ENCODE data around the gene PACS2. TPM values are rescaled to one million over a fixed set of nuclear protein-coding genes. Genes with fewer than 3 reads are reported as not detected.
A peak's percentile ranks its signal among the peaks of the same experiment; 100 is the strongest.

Gene PACS2
- total RNA-seq, 2 donors from 2014 or later: 80.4 to 125 TPM

DNA sequence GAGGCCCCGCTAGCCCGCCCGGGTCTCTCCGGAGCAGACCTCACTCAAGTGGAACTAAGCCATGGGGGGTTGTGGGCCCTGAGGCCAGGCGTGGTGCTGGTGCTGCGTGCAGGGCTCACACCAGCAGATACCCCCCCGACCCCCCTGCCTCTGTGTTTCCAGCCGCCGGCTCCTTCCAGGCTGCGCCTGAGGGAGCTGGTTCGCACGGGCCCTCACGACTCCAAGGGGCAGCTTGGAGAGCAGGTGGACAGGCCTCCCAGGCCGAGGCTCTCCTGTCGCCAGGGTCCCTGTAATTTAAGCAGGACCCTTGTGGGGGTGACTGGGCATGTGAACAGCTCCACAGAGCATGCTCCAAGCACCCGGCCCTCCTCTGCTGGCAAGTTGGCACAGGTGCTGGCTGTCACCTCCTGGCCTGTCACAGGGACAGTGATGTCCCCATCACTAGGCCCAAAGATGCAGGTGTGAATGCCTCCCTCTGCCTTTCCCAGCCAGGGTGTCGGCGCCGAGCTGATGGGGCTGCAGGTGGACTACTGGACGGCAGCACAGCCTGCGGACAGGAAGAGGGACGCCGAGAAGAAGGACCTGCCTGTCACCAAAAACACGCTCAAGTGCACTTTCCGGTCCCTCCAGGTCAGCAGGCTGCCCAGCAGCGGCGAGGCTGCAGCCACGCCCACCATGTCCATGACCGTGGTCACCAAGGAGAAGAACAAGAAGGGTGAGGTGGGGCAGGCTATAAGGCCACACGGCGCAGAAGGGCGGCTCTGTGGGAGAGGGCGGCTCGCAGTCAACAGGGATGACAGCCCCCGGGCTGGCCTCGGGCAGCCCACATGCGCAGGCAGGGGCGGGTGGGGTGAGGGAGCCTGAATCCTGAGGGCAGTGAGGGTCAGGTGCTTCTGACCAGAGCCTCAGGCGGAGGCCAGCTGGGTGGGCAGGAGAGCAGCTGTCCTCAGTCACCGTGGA lies 77.9 kb downstream of the PACS2 start:
- Histone ChIP-seq H3K4me3 (no peak overlapping the region), H3K27me3 (replicated peaks; ENCODE audit: insufficient read depth) (no peaks in the 10 kb centered on the region), H3K9me3 (no peaks in the 10 kb centered on the region), H3K36me3 (peaks cover 7% of the 10 kb centered on the region), H3K4me1 (ENCODE audit: control insufficient read depth in 1 of 2, low read depth in 2 of 2) (peaks cover 0 to under 1% of the 10 kb centered on the region in 2 donors), H3K27ac (no peak overlapping the region)
- DNase-seq (ENCODE audit: low spot score) (no peak), ATAC-seq (ENCODE audit: insufficient number of reproducible peaks, low FRiP score, low read depth) (no peak)
- TF ChIP-seq, protein P1, sequence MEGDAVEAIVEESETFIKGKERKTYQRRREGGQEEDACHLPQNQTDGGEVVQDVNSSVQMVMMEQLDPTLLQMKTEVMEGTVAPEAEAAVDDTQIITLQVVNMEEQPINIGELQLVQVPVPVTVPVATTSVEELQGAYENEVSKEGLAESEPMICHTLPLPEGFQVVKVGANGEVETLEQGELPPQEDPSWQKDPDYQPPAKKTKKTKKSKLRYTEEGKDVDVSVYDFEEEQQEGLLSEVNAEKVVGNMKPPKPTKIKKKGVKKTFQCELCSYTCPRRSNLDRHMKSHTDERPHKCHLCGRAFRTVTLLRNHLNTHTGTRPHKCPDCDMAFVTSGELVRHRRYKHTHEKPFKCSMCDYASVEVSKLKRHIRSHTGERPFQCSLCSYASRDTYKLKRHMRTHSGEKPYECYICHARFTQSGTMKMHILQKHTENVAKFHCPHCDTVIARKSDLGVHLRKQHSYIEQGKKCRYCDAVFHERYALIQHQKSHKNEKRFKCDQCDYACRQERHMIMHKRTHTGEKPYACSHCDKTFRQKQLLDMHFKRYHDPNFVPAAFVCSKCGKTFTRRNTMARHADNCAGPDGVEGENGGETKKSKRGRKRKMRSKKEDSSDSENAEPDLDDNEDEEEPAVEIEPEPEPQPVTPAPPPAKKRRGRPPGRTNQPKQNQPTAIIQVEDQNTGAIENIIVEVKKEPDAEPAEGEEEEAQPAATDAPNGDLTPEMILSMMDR (IDR thresholded peaks at IDR 0.05): no peak

DNA sequence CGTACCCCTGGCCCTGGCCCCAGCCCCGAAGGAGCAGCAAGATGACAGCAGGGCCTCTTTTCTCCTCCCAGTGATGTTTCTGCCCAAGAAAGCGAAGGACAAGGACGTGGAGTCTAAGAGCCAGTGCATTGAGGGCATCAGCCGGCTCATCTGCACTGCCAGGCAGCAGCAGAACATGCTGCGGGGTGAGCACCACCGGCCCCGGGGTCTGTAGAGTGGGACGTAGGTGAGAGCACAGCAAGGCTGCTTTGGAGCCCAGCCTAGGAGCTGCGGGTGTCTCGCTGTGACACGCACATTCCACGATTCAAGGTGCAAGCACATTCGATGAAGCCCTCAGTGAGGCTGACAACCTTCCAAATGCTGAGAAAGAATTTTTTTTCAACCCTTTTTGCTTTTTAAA lies 78.6 kb downstream of the PACS2 start:
- Histone ChIP-seq H3K27ac (no peak overlapping the region), H3K36me3 (peaks cover 7% of the 10 kb centered on the region), H3K9me3 (no peaks in the 10 kb centered on the region), H3K4me1 (ENCODE audit: control insufficient read depth in 1 of 2, low read depth in 2 of 2) (peaks cover 0 to 8% of the 10 kb centered on the region in 2 donors), H3K27me3 (replicated peaks; ENCODE audit: insufficient read depth) (no peaks in the 10 kb centered on the region), H3K4me3 (no peak overlapping the region)
- ATAC-seq (ENCODE audit: insufficient number of reproducible peaks, low FRiP score, low read depth) (no peak), DNase-seq (ENCODE audit: low spot score) (no peak)
- TF ChIP-seq, protein P1 (IDR thresholded peaks at IDR 0.05): no peak

DNA sequence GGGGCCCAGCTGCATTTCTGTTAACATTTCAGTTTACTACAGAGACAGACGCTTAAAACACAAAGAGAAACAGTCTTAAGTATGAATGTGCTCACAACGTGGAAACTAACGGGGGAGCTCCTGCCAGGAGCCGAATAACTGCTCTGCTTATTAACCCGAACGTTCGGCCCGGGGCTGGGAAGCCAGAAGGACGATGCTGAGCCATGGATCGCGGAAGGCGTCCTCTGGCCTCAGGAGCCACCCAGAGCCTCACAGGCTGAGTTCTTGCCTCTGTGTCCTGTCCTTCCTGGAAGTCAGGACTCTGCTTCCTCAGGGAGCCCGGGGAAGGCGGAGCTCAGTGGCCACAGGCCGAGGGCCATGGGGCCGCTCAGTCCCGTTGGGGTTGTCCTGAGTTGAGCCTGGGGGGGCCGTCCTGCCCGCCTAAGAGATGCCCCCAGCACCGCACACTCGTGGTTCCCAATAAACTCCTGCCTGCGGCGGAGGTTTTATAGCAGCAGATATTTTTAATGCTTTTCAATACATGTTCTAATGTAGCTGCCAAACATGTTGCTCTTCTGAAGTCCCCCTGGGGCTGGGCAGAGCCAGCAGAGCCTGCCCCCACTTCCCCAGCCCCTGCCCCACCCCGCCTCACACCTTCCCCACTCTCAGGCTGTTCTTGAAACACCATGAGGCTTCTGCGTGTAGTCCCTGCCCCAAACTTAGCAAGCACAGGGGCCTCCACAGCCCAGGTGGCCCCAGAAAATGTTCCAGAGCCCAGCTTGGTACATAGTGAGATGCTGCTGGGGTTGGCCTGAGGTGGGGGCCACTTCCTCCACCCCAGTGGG lies 80.4 kb downstream of the PACS2 start:
- ATAC-seq (ENCODE audit: insufficient number of reproducible peaks, low FRiP score, low read depth) (no peak), DNase-seq (ENCODE audit: low spot score) (no peak)
- Histone ChIP-seq H3K27me3 (replicated peaks; ENCODE audit: insufficient read depth) (no peaks in the 10 kb centered on the region), H3K27ac (no peak overlapping the region), H3K4me3 (no peak overlapping the region), H3K4me1 (ENCODE audit: control insufficient read depth in 1 of 2, low read depth in 2 of 2) (peaks cover 9 to 16% of the 10 kb centered on the region in 2 donors), H3K36me3 (peaks cover 7% of the 10 kb centered on the region), H3K9me3 (no peaks in the 10 kb centered on the region)
- TF ChIP-seq, protein P1 (IDR thresholded peaks at IDR 0.05): no peak

DNA sequence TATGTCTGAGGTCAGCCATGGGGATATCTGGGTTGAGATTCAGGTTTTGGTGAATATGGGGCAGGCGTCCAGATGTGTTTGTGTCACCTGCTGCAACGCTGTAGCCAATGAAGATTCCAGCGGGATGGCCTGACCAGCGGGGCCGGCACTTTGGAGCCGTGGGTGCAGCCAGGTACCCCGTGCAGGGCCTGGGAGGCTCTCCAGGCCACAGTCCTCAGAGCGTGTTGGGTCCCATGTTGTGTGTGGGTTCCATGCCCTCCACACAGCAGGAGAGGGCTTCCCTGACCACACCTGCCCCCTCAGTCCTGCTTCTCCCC lies 80.9 kb downstream of the PACS2 start:
- TF ChIP-seq, protein P1 (IDR thresholded peaks at IDR 0.05): no peak
- no peaks in the 10 kb centered on the region for H3K27me3 ChIP-seq (replicated peaks; ENCODE audit: insufficient read depth)
- no peaks in the 10 kb centered on the region for H3K9me3 ChIP-seq
- H3K36me3 ChIP-seq: peaks cover 6% of the 10 kb centered on the region
- H3K4me1 ChIP-seq (ENCODE audit: control insufficient read depth in 1 of 2, low read depth in 2 of 2): peaks cover 9 to 16% of the 10 kb centered on the region in 2 donors
- ATAC-seq (ENCODE audit: insufficient number of reproducible peaks, low FRiP score, low read depth) (no peak), DNase-seq (ENCODE audit: low spot score) (no peak)
- H3K27ac ChIP-seq: no peak overlapping the region
- no peak overlapping the region for H3K4me3 ChIP-seq

DNA sequence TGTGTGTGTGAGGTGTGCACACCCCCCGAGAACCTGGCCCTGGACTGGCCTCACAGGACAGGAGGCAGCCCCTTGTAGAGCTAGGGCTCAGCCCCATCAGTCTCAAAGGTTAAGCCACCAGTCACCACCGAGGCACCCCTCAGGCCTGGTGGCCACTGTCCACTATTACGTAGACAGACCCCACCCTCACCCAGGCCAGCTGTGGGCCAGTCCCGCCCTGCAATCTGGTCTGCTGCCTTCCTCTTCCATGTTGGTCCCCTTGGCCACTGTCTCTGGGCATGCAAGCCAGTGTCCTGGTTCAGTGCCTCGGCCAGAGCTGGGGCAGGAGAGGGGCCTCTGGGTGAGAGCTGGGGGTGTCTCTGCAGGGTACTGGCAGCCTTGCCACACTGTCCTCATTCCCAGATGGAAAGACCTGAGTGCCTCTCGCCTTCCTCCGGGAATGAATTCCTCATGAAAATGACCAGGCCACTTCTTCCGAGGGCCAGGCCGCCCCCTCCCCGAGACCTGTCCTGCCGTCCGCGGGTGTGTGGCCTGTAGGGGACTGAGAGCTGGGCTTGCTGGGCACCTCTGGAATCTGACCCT lies 82.9 kb downstream of the PACS2 start:
- TF ChIP-seq, protein P1 (IDR thresholded peaks at IDR 0.05): no peak
- DNase-seq (ENCODE audit: low spot score) (no peak), ATAC-seq (ENCODE audit: insufficient number of reproducible peaks, low FRiP score, low read depth) (no peak)
- no peaks in the 10 kb centered on the region for H3K27me3 ChIP-seq (replicated peaks; ENCODE audit: insufficient read depth)
- peak overlapping the region in 1 of 2 donors; percentile 76 for H3K27ac ChIP-seq
- peaks cover 7% of the 10 kb centered on the region for H3K9me3 ChIP-seq
- H3K4me1 ChIP-seq (ENCODE audit: control insufficient read depth in 1 of 2, low read depth in 2 of 2): peaks cover 9 to 16% of the 10 kb centered on the region in 2 donors
- H3K36me3 ChIP-seq: peaks cover 4% of the 10 kb centered on the region
- H3K4me3 ChIP-seq: peak overlapping the region; percentile 99

Data from thoracic aorta (tissue), 2 donors.